Occipital lobe (tissue), 2 donors: ENCODE measurements around the gene GBX2. TPM values are rescaled to one million over a fixed set of nuclear protein-coding genes. Genes with fewer than 3 reads are reported as not detected.

Experiments used
- DNase-seq: peaks from one replicate; lab custom pipeline; 2025; lab: John Stamatoyannopoulos, UW
- total RNA-seq: library from RNA; depleted of rRNA; stranded (reverse); fragments of >200 nt; gene quantifications from one replicate; pipeline ENCODE4 v1.2.3, GENCODE V29; 2014

Gene GBX2
- not detected for total RNA-seq

DNA sequence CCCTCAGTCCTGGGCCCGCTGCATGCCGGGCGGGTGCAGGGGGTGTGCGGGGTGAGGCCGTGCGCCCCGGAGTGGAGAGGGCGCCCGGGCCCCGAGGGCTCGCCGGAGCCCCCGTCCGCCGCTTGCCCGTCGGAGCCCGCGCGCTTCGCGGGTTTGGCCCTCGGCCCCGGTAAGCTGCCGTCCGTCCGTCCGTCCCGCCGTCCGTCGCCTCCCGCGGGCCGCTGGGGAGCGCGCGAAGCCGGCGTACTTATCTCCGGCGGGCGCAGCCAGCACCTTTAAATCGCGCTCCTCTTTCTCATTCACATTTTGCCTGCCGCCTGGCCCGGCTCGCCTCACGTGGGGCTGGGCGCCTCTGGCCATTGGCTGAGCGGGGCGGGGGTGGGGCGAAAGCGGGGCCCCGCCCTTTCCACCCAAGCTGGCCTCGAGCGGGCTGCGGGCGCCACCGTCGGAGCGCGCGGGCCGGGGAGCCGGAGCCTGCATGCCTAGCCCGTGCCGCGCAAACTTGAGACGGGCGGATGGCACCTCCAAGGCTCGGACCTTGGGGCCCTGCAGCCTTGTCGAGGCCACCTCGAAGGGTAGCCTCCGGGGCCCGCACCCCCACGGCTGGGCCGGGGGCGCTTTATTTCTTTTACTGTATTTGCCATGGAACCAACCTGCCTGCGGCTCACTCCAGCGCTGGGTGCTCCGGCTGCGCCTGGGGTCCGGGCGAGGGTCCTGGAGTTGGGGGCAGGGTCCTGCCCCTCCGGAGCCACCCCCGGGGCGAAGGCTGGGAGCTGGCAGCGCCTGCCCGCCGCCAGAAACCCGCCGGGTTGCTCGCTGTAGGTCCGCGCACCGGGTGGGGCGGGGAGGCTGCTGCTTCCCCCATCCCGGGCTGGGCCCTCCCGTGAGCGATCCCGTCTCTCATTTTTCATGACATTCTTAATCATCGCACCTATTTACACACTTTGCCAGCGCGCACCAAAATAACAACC lies at the start of gene GBX2:
Gene GBX2, minus strand, starts transcription at position 277 of the 971 bp plus-strand sequence. CDS start 415 bp downstream, outside the sequence.
- no peak for DNase-seq

GRCh38 chr2:236217926-236218325 lies 49.7 kb upstream of the GBX2 start:
- no peak for DNase-seq

GRCh38 chr2:236216711-236217110 lies 48.5 kb upstream of the GBX2 start:
- no peak for DNase-seq

DNA sequence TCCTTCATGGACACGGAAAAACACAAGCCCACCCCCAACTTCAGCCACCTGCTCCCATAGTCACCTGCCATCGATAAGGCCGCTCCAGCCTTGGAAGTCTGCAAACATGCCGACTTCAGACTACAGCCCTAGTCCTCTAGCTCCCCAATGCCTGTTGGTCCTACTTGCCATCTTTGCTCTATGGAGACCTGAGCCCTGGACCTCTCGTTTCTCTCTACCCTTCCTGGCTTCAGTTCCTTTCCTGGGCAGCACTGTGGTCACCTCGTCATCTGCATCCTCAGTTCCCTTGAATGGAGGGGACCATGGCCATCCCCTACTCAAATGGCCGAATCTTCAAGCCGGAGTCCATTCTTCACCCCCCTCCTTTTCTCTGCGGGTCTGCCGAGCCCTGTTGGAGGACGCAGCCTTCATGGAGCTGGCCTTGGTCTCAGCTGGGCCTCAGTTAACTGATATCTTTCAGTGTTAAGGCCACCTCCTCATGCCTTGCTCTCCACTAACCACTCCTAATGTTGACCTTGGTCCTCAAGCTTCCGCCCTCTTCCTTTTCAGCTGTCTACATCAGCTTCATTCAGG lies 47.7 kb upstream of the GBX2 start:
- no peak for DNase-seq

GRCh38 chr2:236215196-236215595 lies 47.0 kb upstream of the GBX2 start:
- no peak for DNase-seq

DNA sequence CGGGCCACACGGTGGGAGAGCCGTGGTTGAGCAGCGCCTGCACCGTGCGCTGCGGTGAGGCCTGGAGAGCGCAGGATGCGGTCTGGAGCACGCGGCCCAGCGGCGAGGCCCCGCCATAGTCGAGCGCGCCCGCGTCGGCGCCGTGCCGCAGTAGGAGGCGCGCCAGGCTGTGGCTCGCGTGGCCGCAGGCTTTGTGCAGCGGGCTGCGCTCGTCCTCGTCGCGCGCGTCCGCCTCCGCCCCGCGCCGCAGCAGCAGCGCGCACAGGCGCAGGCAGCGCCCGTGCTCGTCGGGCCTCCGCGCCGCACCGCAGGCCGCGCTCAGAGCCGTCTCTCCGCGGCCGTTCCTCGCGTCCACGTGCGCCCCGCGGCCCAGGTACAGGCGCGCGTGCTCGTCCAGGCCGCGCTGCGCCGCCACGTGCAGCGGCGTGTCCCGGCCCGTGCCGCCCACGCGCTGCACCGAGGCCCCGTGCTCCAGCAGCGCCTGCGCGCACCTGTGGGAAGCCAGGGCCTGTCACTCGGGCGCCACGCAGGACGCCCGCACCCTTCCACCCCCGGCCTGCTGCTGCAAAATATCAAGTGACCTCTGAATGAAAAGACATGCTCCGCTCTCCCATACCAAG lies 46.3 kb upstream of the GBX2 start:
- DNase-seq, result no peak

GRCh38 chr2:236211296-236211695 lies 43.1 kb upstream of the GBX2 start:
- no peak for DNase-seq

DNA sequence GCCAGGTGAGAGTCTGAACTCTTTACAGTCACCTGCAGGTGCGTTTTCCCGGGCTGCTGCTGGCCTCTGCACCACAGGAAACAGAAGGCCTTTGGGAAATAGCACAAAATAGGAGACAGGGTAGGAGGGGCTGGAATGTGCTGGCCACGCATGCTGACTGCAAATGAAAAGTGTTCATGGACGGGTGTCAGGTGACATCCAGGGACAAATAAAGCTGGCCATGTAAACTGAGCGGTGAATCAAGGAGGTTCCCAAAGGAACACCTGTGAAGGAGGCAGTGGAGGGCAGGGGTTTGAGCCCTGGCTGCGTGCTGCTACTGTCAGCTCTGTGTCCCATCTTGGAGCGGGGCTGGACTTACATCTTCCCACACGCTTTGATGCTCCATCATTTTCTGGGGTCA lies 42.4 kb upstream of the GBX2 start:
- DNase-seq, result no peak

- DNase-seq, result no peak
Observed at GRCh38 chr2:236209996-236210395, 41.8 kb upstream of the GBX2 start.

GRCh38 chr2:236209535-236209934 lies 41.3 kb upstream of the GBX2 start:
- DNase-seq, result no peak

DNA sequence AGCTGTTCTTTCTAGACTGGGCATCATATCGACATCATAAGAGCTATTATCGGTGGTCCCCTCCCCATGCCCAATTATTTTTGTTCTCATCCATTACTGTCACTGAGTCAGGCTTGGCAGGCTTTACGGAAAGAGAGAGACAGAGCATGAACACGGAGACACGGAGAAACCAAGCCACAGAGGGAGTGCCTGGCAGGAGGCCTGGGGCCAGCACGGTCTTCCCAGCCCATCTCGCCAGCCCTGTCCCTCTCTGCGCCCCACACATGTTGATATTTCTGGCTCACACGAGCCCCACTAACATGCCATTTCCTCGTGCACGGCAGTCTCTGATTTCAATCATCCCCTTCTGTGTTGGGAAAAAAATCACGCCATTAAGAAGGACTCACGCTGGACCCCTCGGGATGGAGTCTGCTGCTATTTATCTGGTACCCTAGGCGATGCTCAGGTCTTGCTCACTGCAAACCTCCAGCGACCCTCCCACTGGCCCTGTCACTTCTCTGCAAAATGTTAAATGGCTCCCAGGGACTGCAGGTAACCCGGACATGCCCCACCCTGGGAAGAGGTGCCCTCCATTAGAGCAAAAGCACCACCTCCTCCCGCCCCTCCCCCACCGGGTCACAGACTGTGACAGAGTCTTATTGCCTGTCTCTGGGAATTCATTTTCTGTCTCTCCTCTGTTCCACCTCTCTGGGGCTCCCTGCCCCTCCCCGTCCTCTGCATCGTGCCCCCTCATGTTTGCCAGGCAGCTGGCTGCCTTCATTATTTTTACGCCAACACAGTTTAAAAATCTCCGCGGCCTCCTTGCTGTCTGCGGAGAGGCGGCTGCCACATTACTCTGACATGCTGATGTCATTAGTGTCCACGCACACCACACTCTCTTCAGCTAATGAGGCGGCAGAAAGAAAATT lies 40.1 kb upstream of the GBX2 start:
- DNase-seq, result no peak

- no peak for DNase-seq
Observed at GRCh38 chr2:236207472-236207871, 39.3 kb upstream of the GBX2 start.

- DNase-seq, result no peak
Observed at GRCh38 chr2:236205867-236206645, 37.9 kb upstream of the GBX2 start.

DNA sequence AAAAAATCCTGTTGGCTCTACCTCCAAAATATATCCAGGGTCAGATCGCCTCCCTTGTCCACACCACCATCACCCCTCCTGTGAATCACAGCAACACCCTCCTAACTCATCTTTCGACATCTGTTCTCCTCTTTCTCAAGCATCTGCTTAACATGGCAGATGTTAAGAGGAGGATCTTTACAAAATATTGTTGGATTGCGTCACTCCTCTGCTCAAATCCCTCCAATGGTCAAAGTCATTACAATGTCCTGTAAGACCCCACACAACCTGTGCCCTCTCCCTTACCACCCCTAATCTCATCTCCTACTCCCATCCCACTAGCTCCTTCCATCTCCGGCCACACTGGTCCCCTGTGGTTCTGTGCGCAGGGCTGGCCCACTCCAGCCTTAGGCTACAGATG lies 36.8 kb upstream of the GBX2 start:
- DNase-seq, result no peak

- DNase-seq, result no peak
Observed at GRCh38 chr2:236200378-236200777, 32.2 kb upstream of the GBX2 start.

- DNase-seq, result no peak
Observed at GRCh38 chr2:236196366-236196765, 28.2 kb upstream of the GBX2 start.

- DNase-seq, result no peak
Observed at GRCh38 chr2:236195726-236196125, 27.5 kb upstream of the GBX2 start.

- DNase-seq, result no peak
Observed at GRCh38 chr2:236194786-236195185, 26.6 kb upstream of the GBX2 start.

- no peak for DNase-seq
Observed at GRCh38 chr2:236193026-236193425, 24.8 kb upstream of the GBX2 start.

GRCh38 chr2:236190674-236191073 lies 22.5 kb upstream of the GBX2 start:
- no peak for DNase-seq

- DNase-seq, result no peak
Observed at GRCh38 chr2:236184701-236185100, 16.5 kb upstream of the GBX2 start.
